SH-SY5Y (cell line): Measurements from ENCODE around the gene DCLK1.

Experiments
- GATA2 ChIP-seq: IDR thresholded peaks from 2 replicates; pipeline ENCODE4 v1.6.1; 2011; ENCODE audit warnings: mild to moderate bottlenecking, low read depth, low read length
- GATA3 ChIP-seq: IDR thresholded peaks from 2 replicates; pipeline ENCODE4 v1.6.1; 2011; ENCODE audit warnings: low read depth, mild to moderate bottlenecking, low read length, moderate library complexity

GRCh38 chr13:35817642-35818607 is 313.3 kb downstream of the DCLK1 start:
- TF ChIP-seq GATA3 (no peak), GATA2 (no peak)
